HG03558 (cell line): ENCODE data around the gene FAM222B.

Experiments
- ATAC-seq: cut with Tn5 transposase; IDR thresholded peaks from one replicate; pipeline ENCODE4 v1.9.1; 2021; ENCODE audit warnings: moderate number of reproducible peaks; ENCODE audit not compliant: unreplicated experiment; ENCODE audit errors: extremely low read depth

The FAM222B gene

GRCh38 chr17:28717578-28718332 is 124.8 kb downstream of the FAM222B start, which contains the start of gene RAB34:
TSS of gene RAB34 (minus strand) at chr17:28717868. CDS start at chr17:28717266, 602 bp downstream.
- ATAC-seq = no peak

GRCh38 chr17:28716740-28717577 is 125.6 kb downstream of the FAM222B start:
- no peak for ATAC-seq

- ATAC-seq = no peak
These were observed 127.4 kb downstream of the FAM222B start for GRCh38 chr17:28715217-28715616.

DNA sequence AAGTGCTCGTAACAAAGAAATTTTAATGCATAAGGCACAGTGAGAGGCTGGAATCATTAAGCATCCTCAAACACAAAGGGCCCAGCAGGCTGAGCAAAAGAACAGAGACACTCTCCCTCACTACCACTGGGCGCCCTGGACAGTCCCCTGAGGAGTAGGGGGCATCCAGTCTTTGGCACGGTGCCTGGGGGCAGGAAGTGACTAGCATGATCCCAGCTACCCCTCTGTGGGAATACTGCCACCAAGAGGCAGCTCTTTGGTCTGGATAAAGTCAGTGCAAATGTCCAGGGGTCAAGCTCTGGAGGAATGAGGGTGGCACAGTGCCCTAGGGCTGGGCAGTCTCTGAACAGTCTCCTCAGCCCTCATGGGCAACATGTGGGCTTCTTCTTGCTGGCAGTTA is 128.3 kb downstream of the FAM222B start:
- ATAC-seq = no peak

GRCh38 chr17:28712705-28713415 is 129.7 kb downstream of the FAM222B start:
- no peak for ATAC-seq

GRCh38 chr17:28712032-28712704 is 130.4 kb downstream of the FAM222B start:
- ATAC-seq = no peak

DNA sequence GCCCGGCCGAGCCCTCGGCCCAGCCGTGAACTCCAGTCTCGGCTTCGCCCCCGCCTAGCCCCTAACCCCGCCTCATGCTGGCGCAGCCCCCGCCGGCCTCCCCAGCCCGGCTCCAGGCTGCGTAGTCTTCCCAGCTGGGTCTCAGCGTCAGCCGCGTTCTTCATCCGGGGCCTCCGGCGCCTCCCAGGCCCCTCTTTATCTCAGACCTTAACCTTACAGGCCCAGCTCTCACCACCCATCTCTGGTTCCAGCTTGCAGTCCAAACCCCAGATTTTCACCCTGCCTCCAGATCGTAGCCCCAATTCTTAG is 130.9 kb downstream of the FAM222B start, which contains the start of gene PROCA1:
Gene PROCA1 (minus strand): TSS at position 166 of the 309 bp plus-strand sequence. CDS start 228 bp downstream, outside the sequence.
- ATAC-seq = no peak

DNA sequence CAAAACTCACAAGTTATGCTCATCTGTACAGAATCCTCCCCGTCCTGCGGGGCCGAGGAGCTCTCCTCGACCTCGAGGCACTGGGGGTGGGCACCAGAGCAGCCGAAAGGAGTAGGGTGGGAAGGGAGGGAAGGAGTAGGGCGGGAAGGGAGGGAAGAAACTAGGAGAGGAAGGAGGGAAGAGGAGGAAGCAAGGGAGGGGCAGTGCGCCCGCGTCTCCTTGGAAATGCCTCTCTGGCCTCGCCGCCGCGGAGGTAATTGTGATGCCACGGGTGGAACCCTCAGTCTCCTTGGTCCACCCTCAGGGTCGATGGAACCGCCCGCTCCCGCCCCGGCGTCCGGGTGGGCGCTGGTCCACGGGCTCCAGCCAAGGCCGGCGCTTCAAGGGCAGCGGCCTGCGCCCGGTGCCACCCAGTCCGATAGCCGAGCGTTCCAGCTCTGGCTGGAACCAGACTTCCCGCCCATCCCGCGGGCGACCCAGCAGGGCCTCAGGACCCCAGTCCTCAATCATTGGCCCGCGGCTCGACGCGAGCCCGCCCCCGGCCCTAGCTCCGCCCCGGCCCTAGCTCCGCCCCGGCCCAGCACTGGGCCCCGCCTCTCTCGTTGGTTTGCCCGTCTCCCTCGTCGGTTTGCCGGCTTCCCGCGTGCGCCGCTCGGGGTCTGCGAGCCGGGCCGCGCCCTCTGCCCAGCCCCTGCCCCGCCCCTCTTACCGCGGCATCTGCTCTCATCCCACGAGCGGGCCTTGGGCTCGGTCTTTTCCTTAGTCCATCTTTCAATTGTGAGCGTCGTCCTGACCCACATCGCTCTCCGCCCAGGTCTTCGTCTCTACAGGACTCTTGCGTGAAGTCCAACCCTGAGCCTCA is 131.5 kb downstream of the FAM222B start:
- peak; percentile 41 for ATAC-seq

GRCh38 chr17:28707339-28707720 is 135.3 kb downstream of the FAM222B start:
- ATAC-seq = no peak

GRCh38 chr17:28706471-28707338 is 135.9 kb downstream of the FAM222B start:
- no peak for ATAC-seq
